Osteocyte (in vitro differentiated cells): ENCODE results near the gene RPS6KA2. TPM values are rescaled to one million over a fixed set of nuclear protein-coding genes. Genes with fewer than 3 reads are reported as not detected.

Experiments
- DNase-seq: peaks from one replicate; pipeline ENCODE4 v3.0.0; 2021; ENCODE audit warnings: mixed read lengths; ENCODE audit not compliant: unreplicated experiment; ENCODE audit errors: extremely low spot score
- H3K27ac Mint-ChIP-seq: one replicate; pipeline ENCODE4 v1.8.0; 2021; ENCODE audit warnings: mild to moderate bottlenecking, mixed read lengths; ENCODE audit not compliant: unreplicated experiment
- H3K27me3 Mint-ChIP-seq: one replicate; pipeline ENCODE4 v1.8.0; 2021; ENCODE audit warnings: mixed read lengths; ENCODE audit not compliant: unreplicated experiment
- H3K36me3 Mint-ChIP-seq: one replicate; pipeline ENCODE4 v1.8.0; 2021; ENCODE audit warnings: mixed read lengths; ENCODE audit not compliant: unreplicated experiment
- H3K4me1 Mint-ChIP-seq: one replicate; pipeline ENCODE4 v1.8.0; 2021; ENCODE audit warnings: mixed read lengths; ENCODE audit not compliant: unreplicated experiment
- H3K4me3 Mint-ChIP-seq: one replicate; pipeline ENCODE4 v1.8.0; 2021; ENCODE audit warnings: mild to moderate bottlenecking, moderate library complexity, mixed read lengths; ENCODE audit not compliant: unreplicated experiment
- H3K9me3 Mint-ChIP-seq: one replicate; pipeline ENCODE4 v1.8.0; 2021; ENCODE audit warnings: mixed read lengths; ENCODE audit not compliant: unreplicated experiment
- total RNA-seq: library from RNA; stranded (reverse); gene quantifications from 2 replicates; pipeline ENCODE4 v1.2.1, GENCODE V29; 2021
- TF ChIP-seq, protein P1 (sequence below): fragments of 200-600 bp; sonication (generic); IDR thresholded peaks from 2 replicates; pipeline ENCODE4 v1.5.0; 2021; ENCODE audit warnings: antibody characterized with exemption, mild to moderate bottlenecking, moderate library complexity

Gene RPS6KA2
- total RNA-seq, 1 donor from 2014 or later: 89.9 TPM

DNA sequence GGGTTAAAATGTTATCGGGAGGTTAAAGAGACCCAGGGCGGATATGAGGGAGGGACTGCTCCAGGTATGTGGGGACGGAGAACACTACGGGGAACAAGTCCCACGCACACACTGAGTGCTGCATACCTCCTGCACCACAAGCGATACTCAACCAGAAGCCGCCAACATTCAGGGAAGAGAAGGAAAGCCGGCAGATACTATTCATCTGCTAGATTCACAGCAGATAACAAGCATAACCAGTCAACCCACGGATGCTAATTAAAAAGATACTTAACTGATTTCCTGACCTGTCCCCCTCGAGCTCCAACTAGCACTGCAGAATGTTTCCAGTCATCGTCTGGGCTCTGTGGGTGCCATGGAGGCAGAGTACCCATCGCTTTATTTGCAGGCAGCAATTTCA lies 45.1 kb upstream of the RPS6KA2 start:
- H3K4me1 Mint-ChIP-seq: no peaks in the 10 kb centered on the region
- no peak for DNase-seq
- no peaks in the 10 kb centered on the region for H3K9me3 Mint-ChIP-seq

DNA sequence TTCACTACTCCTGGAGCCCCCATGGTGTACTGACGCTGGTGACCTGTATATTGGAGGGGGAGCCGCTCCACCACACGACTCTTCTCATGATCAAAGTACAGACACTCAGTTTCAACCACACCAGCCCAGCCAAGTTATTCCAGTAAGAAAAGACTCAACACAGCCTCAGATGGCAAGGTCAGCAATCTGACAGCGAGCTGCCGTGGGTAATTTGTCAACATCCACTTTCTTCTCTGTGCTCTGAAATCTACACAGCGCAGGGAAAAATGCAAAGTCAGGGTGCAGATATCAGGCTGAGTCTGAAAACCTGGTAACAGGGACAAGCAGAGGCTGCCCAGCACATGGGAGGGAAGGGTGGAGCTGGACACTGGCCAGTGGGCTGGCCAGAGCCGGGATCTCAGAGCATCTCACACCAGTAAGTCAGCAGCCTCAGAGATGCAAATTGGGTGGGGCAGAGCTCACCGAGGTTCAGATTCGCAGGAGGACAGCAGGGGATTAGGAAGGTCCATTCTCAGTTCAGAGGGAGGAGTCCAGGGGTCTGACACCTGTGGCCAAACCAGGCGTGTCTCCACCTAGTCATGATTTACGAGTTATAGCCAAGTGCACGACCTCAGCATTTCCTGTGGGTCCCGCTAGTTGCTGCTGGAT lies 44.5 kb upstream of the RPS6KA2 start:
- no peaks in the 10 kb centered on the region for H3K9me3 Mint-ChIP-seq
- no peaks in the 10 kb centered on the region for H3K36me3 Mint-ChIP-seq
- H3K4me3 Mint-ChIP-seq: no peak overlapping the region
- H3K27me3 Mint-ChIP-seq: peaks cover 13% of the 10 kb centered on the region
- no peaks in the 10 kb centered on the region for H3K4me1 Mint-ChIP-seq
- no peak for DNase-seq
- H3K27ac Mint-ChIP-seq: no peak overlapping the region
- TF ChIP-seq, protein P1, sequence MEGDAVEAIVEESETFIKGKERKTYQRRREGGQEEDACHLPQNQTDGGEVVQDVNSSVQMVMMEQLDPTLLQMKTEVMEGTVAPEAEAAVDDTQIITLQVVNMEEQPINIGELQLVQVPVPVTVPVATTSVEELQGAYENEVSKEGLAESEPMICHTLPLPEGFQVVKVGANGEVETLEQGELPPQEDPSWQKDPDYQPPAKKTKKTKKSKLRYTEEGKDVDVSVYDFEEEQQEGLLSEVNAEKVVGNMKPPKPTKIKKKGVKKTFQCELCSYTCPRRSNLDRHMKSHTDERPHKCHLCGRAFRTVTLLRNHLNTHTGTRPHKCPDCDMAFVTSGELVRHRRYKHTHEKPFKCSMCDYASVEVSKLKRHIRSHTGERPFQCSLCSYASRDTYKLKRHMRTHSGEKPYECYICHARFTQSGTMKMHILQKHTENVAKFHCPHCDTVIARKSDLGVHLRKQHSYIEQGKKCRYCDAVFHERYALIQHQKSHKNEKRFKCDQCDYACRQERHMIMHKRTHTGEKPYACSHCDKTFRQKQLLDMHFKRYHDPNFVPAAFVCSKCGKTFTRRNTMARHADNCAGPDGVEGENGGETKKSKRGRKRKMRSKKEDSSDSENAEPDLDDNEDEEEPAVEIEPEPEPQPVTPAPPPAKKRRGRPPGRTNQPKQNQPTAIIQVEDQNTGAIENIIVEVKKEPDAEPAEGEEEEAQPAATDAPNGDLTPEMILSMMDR: no peak

More for the DNA sequence above, 45.1 kb upstream of the RPS6KA2 start:
- H3K4me3 Mint-ChIP-seq: no peak overlapping the region
- no peaks in the 10 kb centered on the region for H3K36me3 Mint-ChIP-seq
- TF ChIP-seq, protein P1: no peak
- no peak overlapping the region for H3K27ac Mint-ChIP-seq
- peaks cover 10% of the 10 kb centered on the region for H3K27me3 Mint-ChIP-seq

DNA sequence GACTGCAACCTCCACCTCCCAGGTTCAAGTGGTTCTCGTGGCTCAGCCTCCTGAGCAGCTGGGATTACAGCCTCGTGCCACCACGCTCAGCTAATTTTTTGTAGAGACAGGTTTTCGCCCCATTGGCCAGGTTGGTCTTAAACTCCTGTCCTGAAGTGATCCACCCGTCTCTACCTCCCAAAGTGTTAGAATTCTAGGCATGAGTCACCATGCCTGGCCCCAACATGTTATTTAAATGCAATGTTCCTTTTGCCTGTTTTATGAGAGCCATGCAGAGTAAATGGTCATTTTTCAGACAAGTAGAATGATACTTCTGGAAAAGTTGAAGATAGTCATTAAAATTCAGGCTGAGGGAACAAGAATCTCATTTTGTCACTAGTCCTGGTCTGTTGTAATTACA lies 43.8 kb upstream of the RPS6KA2 start:
- Mint-ChIP-seq H3K4me1 (no peaks in the 10 kb centered on the region), H3K36me3 (no peaks in the 10 kb centered on the region), H3K9me3 (no peaks in the 10 kb centered on the region), H3K27ac (no peak overlapping the region), H3K4me3 (no peak overlapping the region), H3K27me3 (peaks cover 13% of the 10 kb centered on the region)
- TF ChIP-seq, protein P1: no peak
- no peak for DNase-seq

DNA sequence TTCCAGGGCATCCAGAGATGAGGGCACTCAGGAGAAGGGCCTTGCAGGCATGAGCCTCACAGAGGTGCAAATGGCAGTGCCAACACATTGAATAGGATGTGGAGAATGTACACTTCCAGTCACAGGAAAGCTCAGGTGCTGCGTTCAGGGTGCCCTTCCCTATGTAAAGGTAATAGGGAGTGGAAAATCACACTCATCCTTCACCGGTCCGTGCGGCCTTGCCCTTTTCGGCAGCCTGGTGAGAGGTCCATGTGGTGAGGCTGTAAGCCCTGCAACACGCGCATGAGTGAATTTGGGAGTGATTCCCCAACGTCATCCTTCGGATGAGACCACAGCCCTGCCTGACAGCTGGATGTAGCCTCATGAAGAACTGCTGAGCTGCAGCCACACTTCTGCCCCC lies 43.0 kb upstream of the RPS6KA2 start:
- Mint-ChIP-seq H3K27me3 (peaks cover 13% of the 10 kb centered on the region), H3K4me1 (no peaks in the 10 kb centered on the region), H3K36me3 (no peaks in the 10 kb centered on the region), H3K9me3 (no peaks in the 10 kb centered on the region), H3K4me3 (no peak overlapping the region), H3K27ac (no peak overlapping the region)
- TF ChIP-seq, protein P1: no peak
- no peak for DNase-seq

DNA sequence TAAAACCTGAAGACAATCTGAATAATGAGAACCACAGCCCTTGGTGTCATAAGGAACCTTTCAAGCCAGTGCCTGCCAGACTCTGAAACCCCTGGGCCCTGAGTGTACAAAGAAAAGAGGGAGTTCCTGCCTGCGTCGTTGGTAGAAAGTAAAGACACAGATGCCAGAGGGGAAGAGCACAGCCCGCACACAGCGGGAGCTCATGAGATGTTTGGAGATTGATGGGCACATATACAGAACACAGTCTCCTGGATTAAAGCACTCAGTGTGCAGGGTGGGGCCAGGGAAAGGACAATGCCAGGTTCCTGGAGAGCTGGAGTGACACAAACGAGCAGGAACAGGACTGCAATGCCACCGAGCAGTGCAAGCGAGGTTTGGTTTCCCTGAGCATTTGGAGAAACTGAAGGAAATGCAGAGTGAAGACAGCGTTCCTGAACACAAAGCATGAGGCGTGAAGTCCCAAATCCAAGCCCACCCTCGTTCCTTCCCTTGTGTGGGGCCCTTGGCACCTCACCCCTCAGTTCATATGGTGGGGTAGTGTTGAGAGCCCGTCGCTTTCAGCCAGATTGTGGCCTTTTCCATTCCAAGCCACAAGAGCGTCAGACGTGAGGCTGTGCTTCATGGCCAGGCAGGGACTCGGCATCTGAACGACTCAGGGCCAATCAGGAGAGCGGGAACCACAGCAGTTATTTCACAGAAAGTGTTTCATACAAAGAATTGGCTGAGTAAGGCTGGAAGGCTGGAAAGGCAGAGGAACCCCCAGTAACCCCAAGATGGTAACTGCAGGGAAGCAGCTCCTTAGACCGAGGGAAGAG lies 41.0 kb upstream of the RPS6KA2 start:
- TF ChIP-seq, protein P1: no peak
- H3K9me3 Mint-ChIP-seq: no peaks in the 10 kb centered on the region
- H3K36me3 Mint-ChIP-seq: no peaks in the 10 kb centered on the region
- H3K4me1 Mint-ChIP-seq: no peaks in the 10 kb centered on the region
- no peak overlapping the region for H3K27ac Mint-ChIP-seq
- no peak overlapping the region for H3K4me3 Mint-ChIP-seq
- peaks cover 14% of the 10 kb centered on the region for H3K27me3 Mint-ChIP-seq
- DNase-seq: no peak
